HUES48 (cell line): Measurements from ENCODE around the gene MGAT2.
A peak's percentile ranks its signal among the peaks of the same experiment; 100 is the strongest.

Experiments used
- H3K27ac ChIP-seq: one replicate; pipeline ENCODE4 v1.7.0; 2013; ENCODE audit warnings: low read depth, low read length, inconsistent platforms
- H3K27me3 ChIP-seq: 2 replicates; pipeline ENCODE4 v1.6.1; 2013; ENCODE audit warnings: mild to moderate bottlenecking, low read length; ENCODE audit not compliant: control insufficient read depth, insufficient read depth
- H3K36me3 ChIP-seq: 2 replicates; pipeline ENCODE4 v1.6.1; 2013; ENCODE audit warnings: low read length; ENCODE audit not compliant: control insufficient read depth, insufficient read depth
- H3K4me1 ChIP-seq: 2 replicates; pipeline ENCODE4 v1.6.1; 2013; ENCODE audit warnings: mild to moderate bottlenecking, low read length; ENCODE audit not compliant: control insufficient read depth, insufficient read depth
- H3K4me3 ChIP-seq: 2 replicates; pipeline ENCODE4 v1.5.1; 2013; ENCODE audit warnings: mild to moderate bottlenecking, low read depth, low read length
- H3K9ac ChIP-seq: 2 replicates; pipeline ENCODE4 v1.6.1; 2013; ENCODE audit warnings: mild to moderate bottlenecking, low read depth, low read length, moderate library complexity
- H3K9me3 ChIP-seq: 2 replicates; pipeline ENCODE4 v1.6.1; 2013; ENCODE audit warnings: low read length; ENCODE audit not compliant: control insufficient read depth, insufficient read depth

The MGAT2 gene

GRCh38 chr14:49585803-49586672, 34.6 kb upstream of the MGAT2 start, which contains the start of gene RPS29:
Gene RPS29 (minus strand): TSS chr14:49586380. CDS start chr14:49586346, 34 bp downstream.
- Histone ChIP-seq H3K4me1 (peaks cover 19% of the 10 kb centered on the region), H3K9ac (peak within 1 kb of the TSS; percentile 99), H3K4me3 (peak within 1 kb of the TSS; percentile 88), H3K36me3 (peaks cover 30% of the 10 kb centered on the region), H3K9me3 (no peaks in the 10 kb centered on the region), H3K27ac (peak within 1 kb of the TSS; percentile 88), H3K27me3 (no peaks in the 10 kb centered on the region)

DNA sequence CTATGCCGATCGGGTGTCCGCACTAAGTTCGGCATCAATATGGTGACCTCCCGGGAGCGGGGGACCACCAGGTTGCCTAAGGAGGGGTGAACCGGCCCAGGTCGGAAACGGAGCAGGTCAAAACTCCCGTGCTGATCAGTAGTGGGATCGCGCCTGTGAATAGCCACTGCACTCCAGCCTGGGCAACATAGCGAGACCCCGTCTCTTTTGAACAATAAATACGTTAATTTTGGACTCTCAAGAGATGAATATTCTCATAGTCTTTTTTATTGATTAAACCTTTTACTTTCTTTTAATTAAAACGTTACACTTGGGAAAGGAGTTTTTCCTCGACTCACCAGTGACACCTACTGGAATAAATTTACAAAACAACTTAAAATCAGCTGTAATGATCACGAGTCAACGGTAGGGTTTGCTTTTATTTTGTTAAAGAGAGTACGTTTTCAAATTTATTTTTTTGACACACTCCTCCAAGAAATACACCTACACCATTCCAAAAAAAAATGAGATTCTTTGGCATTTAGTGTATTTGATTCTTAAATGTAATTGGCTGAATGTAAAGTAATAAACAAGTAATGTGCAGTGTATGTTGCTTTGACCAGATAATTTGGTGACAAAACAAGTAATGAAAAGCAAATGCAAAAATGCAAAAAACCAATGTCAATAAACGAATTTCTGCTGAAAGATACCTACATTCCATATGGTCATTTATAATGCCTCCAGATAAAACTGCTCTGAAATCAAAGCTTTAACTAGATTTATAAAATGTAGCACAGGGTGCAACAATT, 33.7 kb upstream of the MGAT2 start:
- Histone ChIP-seq H3K27ac (peak overlapping the region; percentile 75), H3K4me3 (peak overlapping the region; percentile 49), H3K9ac (no peak overlapping the region), H3K36me3 (peaks cover 30% of the 10 kb centered on the region), H3K27me3 (no peaks in the 10 kb centered on the region), H3K4me1 (peaks cover 19% of the 10 kb centered on the region), H3K9me3 (no peaks in the 10 kb centered on the region)

DNA sequence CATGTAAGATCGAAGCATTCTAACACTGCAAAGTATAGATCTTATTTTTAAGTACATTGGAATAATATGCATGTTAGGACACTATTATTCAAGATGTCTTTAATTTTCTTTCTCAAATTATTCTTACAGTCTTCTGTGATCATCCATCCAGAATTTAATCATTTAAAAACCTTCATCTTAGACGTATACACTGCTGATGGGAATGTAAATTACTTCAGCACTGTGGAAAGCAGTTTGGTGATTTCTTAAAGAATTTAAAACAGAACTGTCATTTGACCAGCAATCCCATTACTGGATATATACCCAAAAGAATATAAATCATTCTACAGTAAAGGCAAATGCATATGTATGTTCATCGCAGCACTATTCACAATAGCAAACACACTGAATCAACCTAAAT, 31.2 kb upstream of the MGAT2 start:
- H3K9me3 ChIP-seq, result no peaks in the 10 kb centered on the region
- H3K27ac ChIP-seq, result no peak overlapping the region
- H3K9ac ChIP-seq, result no peak overlapping the region
- no peaks in the 10 kb centered on the region for H3K27me3 ChIP-seq
- no peak overlapping the region for H3K4me3 ChIP-seq
- peaks cover 1% of the 10 kb centered on the region for H3K4me1 ChIP-seq
- H3K36me3 ChIP-seq, result peaks cover 5% of the 10 kb centered on the region

GRCh38 chr14:49593016-49593415, 27.6 kb upstream of the MGAT2 start:
- no peak overlapping the region for H3K27ac ChIP-seq
- H3K27me3 ChIP-seq, result no peaks in the 10 kb centered on the region
- H3K9me3 ChIP-seq, result no peaks in the 10 kb centered on the region
- no peak overlapping the region for H3K9ac ChIP-seq
- no peak overlapping the region for H3K4me3 ChIP-seq
- no peaks in the 10 kb centered on the region for H3K4me1 ChIP-seq
- no peaks in the 10 kb centered on the region for H3K36me3 ChIP-seq

GRCh38 chr14:49594347-49595091, 26.1 kb upstream of the MGAT2 start:
- H3K27me3 ChIP-seq, result no peaks in the 10 kb centered on the region
- no peak overlapping the region for H3K4me3 ChIP-seq
- no peak overlapping the region for H3K9ac ChIP-seq
- no peaks in the 10 kb centered on the region for H3K4me1 ChIP-seq
- H3K9me3 ChIP-seq, result no peaks in the 10 kb centered on the region
- no peaks in the 10 kb centered on the region for H3K36me3 ChIP-seq
- no peak overlapping the region for H3K27ac ChIP-seq

DNA sequence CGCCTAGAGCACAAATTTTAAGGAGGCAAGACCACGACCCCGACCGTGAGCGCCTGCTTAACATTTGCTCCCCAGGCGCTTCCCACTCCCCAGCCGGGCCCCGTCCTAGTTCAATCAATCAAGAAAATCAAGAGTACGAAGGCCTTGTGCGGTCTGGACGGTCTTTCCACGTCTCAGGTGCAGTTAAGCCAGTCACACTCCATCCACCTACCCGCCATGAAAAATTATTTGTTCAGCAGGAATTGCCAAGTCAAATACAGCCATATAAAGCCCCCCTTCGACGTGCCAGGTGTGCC, 22.5 kb upstream of the MGAT2 start:
- no peaks in the 10 kb centered on the region for H3K27me3 ChIP-seq
- peak overlapping the region; percentile 98 for H3K4me3 ChIP-seq
- peak overlapping the region; percentile 91 for H3K27ac ChIP-seq
- H3K36me3 ChIP-seq, result peaks cover 9% of the 10 kb centered on the region
- peak overlapping the region; percentile 95 for H3K9ac ChIP-seq
- H3K4me1 ChIP-seq, result no peaks in the 10 kb centered on the region
- no peaks in the 10 kb centered on the region for H3K9me3 ChIP-seq

DNA sequence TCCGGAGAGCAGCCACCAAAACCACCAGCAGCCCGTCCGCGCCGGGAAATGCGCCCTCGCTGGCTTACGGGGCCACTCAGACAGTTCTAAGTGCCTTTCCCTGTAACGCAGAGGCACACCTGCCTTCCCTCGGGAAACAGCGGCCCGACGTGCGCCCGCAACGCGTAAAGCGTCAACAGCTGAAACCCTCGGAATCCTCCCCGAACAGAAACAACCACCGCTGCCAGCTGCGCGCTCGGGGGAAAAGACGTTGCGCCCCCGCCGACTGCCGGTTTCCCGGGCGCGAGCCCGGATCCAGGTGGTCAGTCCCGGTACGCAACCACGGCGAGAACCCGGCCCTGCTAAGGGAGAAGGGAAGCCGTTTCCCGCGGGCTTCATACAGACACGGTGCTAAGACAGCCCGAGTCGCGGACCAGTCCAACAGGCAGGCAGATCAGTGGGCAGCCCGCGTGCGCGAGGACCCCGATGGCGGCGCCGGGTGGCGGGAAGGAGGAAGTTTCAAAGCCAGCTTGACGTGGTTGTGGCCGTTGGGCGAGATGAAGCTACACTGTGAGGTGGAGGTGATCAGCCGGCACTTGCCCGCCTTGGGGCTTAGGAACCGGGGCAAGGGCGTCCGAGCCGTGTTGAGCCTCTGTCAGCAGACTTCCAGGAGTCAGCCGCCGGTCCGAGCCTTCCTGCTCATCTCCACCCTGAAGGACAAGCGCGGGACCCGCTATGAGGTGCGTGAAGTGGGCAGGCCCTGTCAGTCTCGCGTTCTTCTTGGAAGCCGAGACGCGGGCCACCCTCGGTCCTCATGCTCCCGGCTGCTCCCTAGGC, 21.9 kb upstream of the MGAT2 start, which contains the start of gene LRR1:
Gene LRR1, plus strand, starts transcription at position 456 of the 816 bp plus-strand sequence. Its CDS starts 81 bp downstream, at position 537.
- peak within 1 kb of the TSS; percentile 95 for H3K9ac ChIP-seq
- no peaks in the 10 kb centered on the region for H3K9me3 ChIP-seq
- H3K27me3 ChIP-seq, result no peaks in the 10 kb centered on the region
- no peaks in the 10 kb centered on the region for H3K4me1 ChIP-seq
- peaks cover 12% of the 10 kb centered on the region for H3K36me3 ChIP-seq
- peak within 1 kb of the TSS; percentile 98 for H3K4me3 ChIP-seq
- peak within 1 kb of the TSS; percentile 91 for H3K27ac ChIP-seq

GRCh38 chr14:49607583-49607982, 13.0 kb upstream of the MGAT2 start:
- Histone ChIP-seq H3K27ac (no peak overlapping the region), H3K4me3 (no peak overlapping the region), H3K36me3 (peaks cover 44% of the 10 kb centered on the region), H3K27me3 (no peaks in the 10 kb centered on the region), H3K9ac (no peak overlapping the region), H3K9me3 (no peaks in the 10 kb centered on the region), H3K4me1 (no peaks in the 10 kb centered on the region)

- Histone ChIP-seq H3K9ac (no peak overlapping the region), H3K36me3 (peaks cover 26% of the 10 kb centered on the region), H3K27ac (no peak overlapping the region), H3K27me3 (no peaks in the 10 kb centered on the region), H3K4me3 (no peak overlapping the region), H3K9me3 (no peaks in the 10 kb centered on the region), H3K4me1 (no peaks in the 10 kb centered on the region)
Observed at GRCh38 chr14:49612251-49612650, 8.3 kb upstream of the MGAT2 start.

GRCh38 chr14:49612671-49613070, 7.9 kb upstream of the MGAT2 start:
- no peak overlapping the region for H3K4me3 ChIP-seq
- H3K36me3 ChIP-seq, result peaks cover 26% of the 10 kb centered on the region
- no peak overlapping the region for H3K27ac ChIP-seq

More at GRCh38 chr14:49612671-49613070, 7.9 kb upstream of the MGAT2 start:
- Histone ChIP-seq H3K27me3 (no peaks in the 10 kb centered on the region), H3K4me1 (no peaks in the 10 kb centered on the region), H3K9ac (no peak overlapping the region), H3K9me3 (no peaks in the 10 kb centered on the region)
